Neural cell (in vitro differentiated cells): ENCODE measurements around the gene LDHD. TPM values are rescaled to one million over a fixed set of nuclear protein-coding genes. Genes with fewer than 3 reads are reported as not detected.

Experiments used
- H2AFZ ChIP-seq: fragments of 200-600, 300-800 bp; sonication (generic), shearing (Covaris generic); 2 replicates; pipeline ENCODE4 v1.6.0; 2014; ENCODE audit warnings: low read depth, mild to moderate bottlenecking, antibody characterized with exemption, low read length, moderate library complexity
- H3F3A ChIP-seq: fragments of 200-600 bp; shearing (Covaris generic); 2 replicates; pipeline ENCODE4 v1.6.1; 2016; ENCODE audit warnings: mild to moderate bottlenecking, moderate library complexity, mixed read lengths, antibody characterized with exemption, low read length; ENCODE audit not compliant: insufficient read depth, poor library complexity, severe bottlenecking
- H3K27ac ChIP-seq: fragments of 200-600, 300-800 bp; sonication (generic), shearing (Covaris generic); 2 replicates; pipeline ENCODE4 v1.5.1; 2014; ENCODE audit warnings: mild to moderate bottlenecking, low read length, moderate library complexity
- H3K27me3 ChIP-seq: fragments of 300-800, 200-600 bp; sonication (generic), shearing (Covaris generic); 2 replicates; pipeline ENCODE4 v1.6.0; 2014; ENCODE audit warnings: mild to moderate bottlenecking, low read depth, low read length, moderate library complexity; ENCODE audit not compliant: insufficient read depth
- H3K36me3 ChIP-seq: fragments of 300-800, 200-600 bp; sonication (generic), shearing (Covaris generic); 2 replicates; pipeline ENCODE4 v1.5.1; 2014; ENCODE audit warnings: mild to moderate bottlenecking, antibody characterized with exemption, low read length, moderate library complexity; ENCODE audit not compliant: insufficient read depth
- H3K4me2 ChIP-seq: fragments of 300-800, 200-600 bp; sonication (generic), shearing (Covaris generic); 2 replicates; pipeline ENCODE4 v1.6.0; 2014; ENCODE audit warnings: mild to moderate bottlenecking, low read length
- H3K4me3 ChIP-seq: fragments of 300-800, 200-600 bp; sonication (generic), shearing (Covaris generic); 2 replicates; pipeline ENCODE4 v1.5.1; 2014; ENCODE audit warnings: mild to moderate bottlenecking, low read length, moderate library complexity
- H3K79me2 ChIP-seq: fragments of 200-600 bp; shearing (Covaris generic); replicated peaks from 2 replicates; pipeline ENCODE4 v1.6.0; 2014; ENCODE audit warnings: mild to moderate bottlenecking, low read length, moderate library complexity; ENCODE audit not compliant: insufficient read depth
- H3K9ac ChIP-seq: fragments of 300-800, 200-600 bp; sonication (generic), shearing (Covaris generic); 2 replicates; pipeline ENCODE4 v1.6.1; 2016; ENCODE audit warnings: mild to moderate bottlenecking, low read length, mixed read lengths
- H3K9me2 ChIP-seq: fragments of 200-600 bp; shearing (Covaris generic); 2 replicates; pipeline ENCODE4 v1.6.1; 2016; ENCODE audit warnings: mild to moderate bottlenecking, low read length, mixed read lengths; ENCODE audit not compliant: insufficient read depth
- H3K9me3 ChIP-seq: fragments of 200-600, 300-800 bp; sonication (generic), shearing (Covaris generic); 2 replicates; pipeline ENCODE4 v1.6.1; 2016; ENCODE audit warnings: mild to moderate bottlenecking, mixed run types, low read length, moderate library complexity, mixed read lengths
- H4K20me1 ChIP-seq: fragments of 200-600 bp; shearing (Covaris generic); 2 replicates; pipeline ENCODE4 v1.6.1; 2016; ENCODE audit warnings: mild to moderate bottlenecking, mixed run types; ENCODE audit not compliant: insufficient read depth
- CTCF ChIP-seq: fragments of 450-650 bp; IDR thresholded peaks from 2 replicates; pipeline ENCODE4 v1.5.1; 2014; ENCODE audit warnings: antibody characterized with exemption, mild to moderate bottlenecking, moderate library complexity; ENCODE audit not compliant: poor library complexity, severe bottlenecking
- EP300 ChIP-seq: fragments of 450-650 bp; conservative IDR thresholded peaks from 2 replicates; pipeline ENCODE4 v1.6.1; 2014; ENCODE audit warnings: antibody characterized with exemption, mild to moderate bottlenecking, moderate library complexity; ENCODE audit not compliant: poor library complexity, severe bottlenecking
- EZH2 ChIP-seq: fragments of 200-600, 300-800 bp; shearing (Covaris generic), sonication (generic); IDR thresholded peaks from 2 replicates; pipeline ENCODE4 v1.6.1; 2014; ENCODE audit warnings: antibody characterized with exemption, low read length, borderline replicate concordance, mild to moderate bottlenecking; ENCODE audit not compliant: insufficient read depth, poor library complexity, severe bottlenecking
- MXI1 ChIP-seq: fragments of 450-650 bp; conservative IDR thresholded peaks from 2 replicates; pipeline ENCODE4 v1.6.1; 2014; ENCODE audit warnings: antibody characterized with exemption, mild to moderate bottlenecking; ENCODE audit not compliant: poor library complexity, severe bottlenecking
- POLR2AphosphoS5 ChIP-seq: IDR thresholded peaks from 2 replicates; pipeline ENCODE4 v1.6.1; 2012
- RAD21 ChIP-seq: fragments of 450-650 bp; conservative IDR thresholded peaks from 2 replicates; pipeline ENCODE4 v1.6.1; 2014; ENCODE audit warnings: antibody characterized with exemption, mild to moderate bottlenecking, moderate library complexity
- REST ChIP-seq: IDR thresholded peaks from 2 replicates; pipeline ENCODE4 v1.6.1; 2012; ENCODE audit warnings: borderline replicate concordance
- SMC3 ChIP-seq: fragments of 450-650 bp; conservative IDR thresholded peaks from 2 replicates; pipeline ENCODE4 v1.6.1; 2014; ENCODE audit warnings: antibody characterized with exemption, mild to moderate bottlenecking, moderate library complexity; ENCODE audit not compliant: poor library complexity
- TAF1 ChIP-seq: IDR thresholded peaks from 2 replicates; pipeline ENCODE4 v1.6.1; 2012; ENCODE audit warnings: low read depth
- polyA plus RNA-seq: library from polyadenylated mRNA; depleted of rRNA; stranded (reverse); fragments of >200 nt; gene quantifications from 2 replicates; pipeline ENCODE4 v1.2.3, GENCODE V29; 2014

Gene LDHD
- polyA plus RNA-seq, 1 donor from 2014 or later: not detected

- Histone ChIP-seq H4K20me1 (no peaks in the 10 kb centered on the region), H3K9me3 (peaks cover 5% of the 10 kb centered on the region), H3K9me2 (no peaks in the 10 kb centered on the region), H3K27me3 (no peaks in the 10 kb centered on the region), H3K9ac (no peak overlapping the region), H3K36me3 (no peaks in the 10 kb centered on the region), H3K79me2 (no peaks in the 10 kb centered on the region), H2AFZ (no peak overlapping the region), H3K4me2 (no peak overlapping the region), H3K4me3 (no peak overlapping the region), H3F3A (no peaks in the 10 kb centered on the region), H3K27ac (no peak overlapping the region)
- no peak for TF ChIP-seq POLR2AphosphoS5
- TF ChIP-seq CTCF: no peak
- TF ChIP-seq SMC3: no peak
- TF ChIP-seq RAD21: no peak
- TF ChIP-seq REST: no peak
- TF ChIP-seq EP300: no peak
- no peak for TF ChIP-seq EZH2
- TF ChIP-seq MXI1: no peak
- TF ChIP-seq TAF1: no peak
These were observed 6.0 kb upstream of the LDHD start for GRCh38 chr16:75122609-75123008.

- Histone ChIP-seq H3K27ac (no peak overlapping the region), H3K4me2 (no peak overlapping the region), H3K9me3 (peaks cover 3% of the 10 kb centered on the region), H3K27me3 (no peaks in the 10 kb centered on the region), H2AFZ (no peak overlapping the region), H4K20me1 (no peaks in the 10 kb centered on the region), H3K4me3 (no peak overlapping the region), H3K9me2 (no peaks in the 10 kb centered on the region), H3K79me2 (no peaks in the 10 kb centered on the region), H3F3A (no peaks in the 10 kb centered on the region), H3K36me3 (no peaks in the 10 kb centered on the region), H3K9ac (no peak overlapping the region)
- TF ChIP-seq EP300 (no peak), RAD21 (no peak), SMC3 (no peak), REST (no peak), EZH2 (no peak), MXI1 (no peak), CTCF (no peak), POLR2AphosphoS5 (no peak), TAF1 (no peak)
These were observed 5.5 kb upstream of the LDHD start for GRCh38 chr16:75121949-75122568.
